Breast epithelium (tissue), 4 donors: ENCODE results near the gene GUK1. TPM values are rescaled to one million over a fixed set of nuclear protein-coding genes. Genes with fewer than 3 reads are reported as not detected.

Experiments
- DNase-seq, 2 donors: peaks; one replicate each; pipeline ENCODE4 v3.0.0-alpha.2; 2019; ENCODE audit warnings: low spot score in 2 of 2
- H3K27ac ChIP-seq, 2 donors: fragments of 200-600 bp; sonication (generic) in 1 of 2; one replicate each; pipeline ENCODE4 v1.5.1; 2016 to 2019; ENCODE audit warnings: mild to moderate bottlenecking in 1 of 2
- H3K27me3 ChIP-seq, 2 donors: fragments of 200-600 bp; sonication (generic) in 1 of 2; one replicate each; pipeline versions ENCODE4 v1.5.1 to v1.6.0; 2017 to 2019; ENCODE audit warnings: control low read depth in 1 of 2, mild to moderate bottlenecking in 1 of 2
- H3K36me3 ChIP-seq: fragments of 200-600 bp; one replicate; pipeline ENCODE4 v1.5.1; 2019
- H3K4me1 ChIP-seq, 2 donors: fragments of 200-600 bp; sonication (generic); one replicate each; pipeline ENCODE4 v1.5.1; 2016 to 2019; ENCODE audit warnings: control low read depth in 1 of 2
- H3K4me3 ChIP-seq, 3 donors: fragments of 200-600 bp; sonication (generic); 1 replicate in 2 of 3; 2 replicates in 1 of 3; pipeline ENCODE4 v1.5.1; 2016 to 2019; ENCODE audit warnings: mild to moderate bottlenecking in 3 of 3, moderate library complexity in 2 of 3
- H3K9me3 ChIP-seq, 2 donors: fragments of 200-600 bp; sonication (generic) in 1 of 2; one replicate each; pipeline ENCODE4 v1.5.1; 2016 to 2019; ENCODE audit warnings: control low read depth in 1 of 2
- POLR2A ChIP-seq: fragments of 450-650 bp; IDR thresholded peaks from one replicate; pipeline ENCODE4 v1.6.1; 2016; ENCODE audit warnings: antibody characterized with exemption, mild to moderate bottlenecking, moderate library complexity
- POLR2AphosphoS5 ChIP-seq, 3 donors: sonication (generic); formaldehyde crosslinking; IDR thresholded peaks; one replicate each; pipeline ENCODE4 v1.6.1; 2017; ENCODE audit warnings: antibody characterized with exemption in 3 of 3
- intact Hi-C: fragments of 100-400 bp; cut with DNase I; formaldehyde crosslinking; loops from one replicate; pipeline ENCODE4 v1.15.1; 2023; ENCODE audit warnings: low total_unique reads
- total RNA-seq, 3 donors: library from RNA; depleted of rRNA; stranded (reverse); fragments of >200 nt; gene quantifications; one replicate each; pipeline ENCODE4 v1.1.0, GENCODE V29; 2016
- TF ChIP-seq, protein P1 (sequence below), 3 donors: fragments of 450-650 bp; IDR thresholded peaks; one replicate each; pipeline ENCODE4 v1.5.1; 2016 to 2017; ENCODE audit warnings: antibody characterized with exemption in 3 of 3, mild to moderate bottlenecking in 3 of 3, moderate library complexity in 3 of 3

GUK1 gene
- total RNA-seq, 3 donors from 2014 or later: 218 to 413 (median 333) TPM

- TF ChIP-seq, protein P1, sequence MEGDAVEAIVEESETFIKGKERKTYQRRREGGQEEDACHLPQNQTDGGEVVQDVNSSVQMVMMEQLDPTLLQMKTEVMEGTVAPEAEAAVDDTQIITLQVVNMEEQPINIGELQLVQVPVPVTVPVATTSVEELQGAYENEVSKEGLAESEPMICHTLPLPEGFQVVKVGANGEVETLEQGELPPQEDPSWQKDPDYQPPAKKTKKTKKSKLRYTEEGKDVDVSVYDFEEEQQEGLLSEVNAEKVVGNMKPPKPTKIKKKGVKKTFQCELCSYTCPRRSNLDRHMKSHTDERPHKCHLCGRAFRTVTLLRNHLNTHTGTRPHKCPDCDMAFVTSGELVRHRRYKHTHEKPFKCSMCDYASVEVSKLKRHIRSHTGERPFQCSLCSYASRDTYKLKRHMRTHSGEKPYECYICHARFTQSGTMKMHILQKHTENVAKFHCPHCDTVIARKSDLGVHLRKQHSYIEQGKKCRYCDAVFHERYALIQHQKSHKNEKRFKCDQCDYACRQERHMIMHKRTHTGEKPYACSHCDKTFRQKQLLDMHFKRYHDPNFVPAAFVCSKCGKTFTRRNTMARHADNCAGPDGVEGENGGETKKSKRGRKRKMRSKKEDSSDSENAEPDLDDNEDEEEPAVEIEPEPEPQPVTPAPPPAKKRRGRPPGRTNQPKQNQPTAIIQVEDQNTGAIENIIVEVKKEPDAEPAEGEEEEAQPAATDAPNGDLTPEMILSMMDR (IDR thresholded peaks at IDR 0.05): no peak
- no peak for TF ChIP-seq POLR2A
- TF ChIP-seq POLR2AphosphoS5 (IDR thresholded peaks at IDR 0.05): no peak
Observed at GRCh38 chr1:228155596-228156514, 15.8 kb downstream of the GUK1 start.

GRCh38 chr1:228156515-228156881, 16.4 kb downstream of the GUK1 start:
- intact Hi-C loops: no loop called here
- H3K4me3 ChIP-seq: no peak overlapping the region
- H3K4me1 ChIP-seq: no peaks in the 10 kb centered on the region
- DNase-seq: no peak
- no peaks in the 10 kb centered on the region for H3K36me3 ChIP-seq
- peaks cover 0 to 18% of the 10 kb centered on the region in 2 donors for H3K27me3 ChIP-seq
- no peak overlapping the region for H3K27ac ChIP-seq
- H3K9me3 ChIP-seq: no peaks in the 10 kb centered on the region
- TF ChIP-seq POLR2AphosphoS5 (IDR thresholded peaks at IDR 0.05) (no peak), POLR2A (no peak)

More at GRCh38 chr1:228155596-228156514, 15.8 kb downstream of the GUK1 start:
- DNase-seq: no peak
- H3K9me3 ChIP-seq: no peaks in the 10 kb centered on the region
- intact Hi-C loops: no loop called here
- no peaks in the 10 kb centered on the region for H3K36me3 ChIP-seq
- H3K4me1 ChIP-seq: peaks cover 0 to 3% of the 10 kb centered on the region in 2 donors
- H3K27me3 ChIP-seq: peaks cover 0 to 18% of the 10 kb centered on the region in 2 donors
- H3K4me3 ChIP-seq: no peak overlapping the region
- no peak overlapping the region for H3K27ac ChIP-seq

DNA sequence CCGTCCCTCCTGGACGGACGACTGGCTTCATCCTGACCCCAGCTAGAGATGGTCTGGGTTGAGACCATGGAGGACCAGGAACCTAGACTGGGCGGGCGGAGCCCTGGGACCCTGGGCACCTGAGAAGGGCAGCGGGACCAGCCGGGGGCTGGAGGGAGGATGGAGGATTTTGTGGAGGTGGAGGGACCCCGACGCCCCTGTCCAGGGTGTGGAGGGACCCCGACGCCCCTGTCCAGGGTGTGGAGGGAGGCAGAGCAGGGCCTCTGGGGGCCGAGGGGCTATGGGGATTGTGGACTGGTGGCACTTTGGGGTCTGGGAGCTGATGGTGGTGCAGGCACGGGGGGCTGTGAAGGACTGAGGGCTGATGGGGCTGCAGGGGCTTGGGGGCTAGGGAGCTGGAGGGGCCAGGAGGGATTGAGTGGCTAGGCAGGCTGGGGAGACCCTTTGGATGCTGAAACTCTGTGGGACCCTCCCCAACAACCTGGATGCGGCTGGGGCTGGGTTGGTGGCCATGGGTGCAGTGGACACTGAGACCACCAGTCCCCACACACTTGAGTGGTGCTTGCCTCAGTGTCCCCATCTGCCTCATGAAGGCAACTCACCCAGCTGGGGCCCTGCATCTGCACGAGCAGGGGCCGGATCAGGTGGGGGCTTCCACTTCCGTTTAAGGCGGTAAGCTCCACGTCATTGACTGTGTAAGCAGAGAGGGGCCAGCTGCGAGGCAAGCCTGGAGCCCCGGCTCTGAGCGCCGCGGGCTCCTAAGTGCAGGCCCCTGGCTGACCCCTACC, 17.1 kb downstream of the GUK1 start:
- H3K36me3 ChIP-seq: no peaks in the 10 kb centered on the region
- no peaks in the 10 kb centered on the region for H3K9me3 ChIP-seq
- no peaks in the 10 kb centered on the region for H3K4me1 ChIP-seq
- no peak overlapping the region for H3K27ac ChIP-seq
- no peak for DNase-seq
- TF ChIP-seq, protein P1 (IDR thresholded peaks at IDR 0.05): no peak
- no peak for TF ChIP-seq POLR2AphosphoS5 (IDR thresholded peaks at IDR 0.05)
- no peak for TF ChIP-seq POLR2A
- no peak overlapping the region for H3K4me3 ChIP-seq
- intact Hi-C loops: no loop called here
- H3K27me3 ChIP-seq: peaks cover 0 to 18% of the 10 kb centered on the region in 2 donors

DNA sequence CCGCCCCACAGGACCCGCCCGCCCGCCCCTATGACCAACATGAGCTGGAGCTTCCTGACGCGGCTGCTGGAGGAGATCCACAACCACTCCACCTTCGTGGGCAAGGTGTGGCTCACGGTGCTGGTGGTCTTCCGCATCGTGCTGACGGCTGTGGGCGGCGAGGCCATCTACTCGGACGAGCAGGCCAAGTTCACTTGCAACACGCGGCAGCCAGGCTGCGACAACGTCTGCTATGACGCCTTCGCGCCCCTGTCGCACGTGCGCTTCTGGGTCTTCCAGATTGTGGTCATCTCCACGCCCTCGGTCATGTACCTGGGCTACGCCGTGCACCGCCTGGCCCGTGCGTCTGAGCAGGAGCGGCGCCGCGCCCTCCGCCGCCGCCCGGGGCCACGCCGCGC, 17.6 kb downstream of the GUK1 start:
- Histone ChIP-seq H3K36me3 (no peaks in the 10 kb centered on the region), H3K4me1 (no peaks in the 10 kb centered on the region), H3K27me3 (peaks cover 0 to 18% of the 10 kb centered on the region in 2 donors), H3K27ac (no peak overlapping the region), H3K4me3 (peak overlapping the region in 1 of 3 donors; percentile 46), H3K9me3 (no peaks in the 10 kb centered on the region)
- intact Hi-C loops: no loop called here
- TF ChIP-seq, protein P1 (IDR thresholded peaks at IDR 0.05): no peak
- no peak for TF ChIP-seq POLR2A
- no peak for TF ChIP-seq POLR2AphosphoS5 (IDR thresholded peaks at IDR 0.05)
- no peak for DNase-seq

GRCh38 chr1:228158151-228159007, 18.3 kb downstream of the GUK1 start:
- no peaks in the 10 kb centered on the region for H3K36me3 ChIP-seq
- H3K27me3 ChIP-seq: peaks cover 0 to 18% of the 10 kb centered on the region in 2 donors
- peaks cover 0 to 4% of the 10 kb centered on the region in 2 donors for H3K4me1 ChIP-seq
- H3K9me3 ChIP-seq: no peaks in the 10 kb centered on the region
- TF ChIP-seq POLR2A (no peak), POLR2AphosphoS5 (IDR thresholded peaks at IDR 0.05) (no peak)
- TF ChIP-seq, protein P1 (IDR thresholded peaks at IDR 0.05): no peak
- peak overlapping the region in 1 of 2 donors; percentile 43 for H3K27ac ChIP-seq
- DNase-seq: no peak
- peak overlapping the region in 2 of 3 donors; percentile 11 to 46 for H3K4me3 ChIP-seq
- intact Hi-C loops: no loop called here
